ENCODE results near the gene CELF1.

DNA sequence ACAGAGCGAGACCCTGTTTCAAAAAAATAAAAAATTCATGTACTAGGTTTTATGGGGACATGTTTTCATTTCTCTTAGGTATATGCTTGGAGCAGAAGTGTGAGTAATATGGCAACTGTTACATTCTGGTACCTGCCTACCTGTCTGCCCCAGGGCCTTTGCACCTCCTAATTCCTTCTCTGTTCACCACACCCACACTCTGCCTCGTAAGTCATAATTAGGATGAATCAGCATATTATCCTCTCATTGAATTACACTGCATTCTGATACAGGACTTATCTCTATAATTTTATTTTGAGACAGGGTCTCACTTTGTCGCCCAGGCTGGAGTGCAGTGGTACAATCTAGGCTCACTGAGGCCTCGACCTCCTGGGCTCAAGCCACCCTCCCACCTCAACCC lies 100.9 kb downstream of the CELF1 start:
- TF ChIP-seq, protein P1, sequence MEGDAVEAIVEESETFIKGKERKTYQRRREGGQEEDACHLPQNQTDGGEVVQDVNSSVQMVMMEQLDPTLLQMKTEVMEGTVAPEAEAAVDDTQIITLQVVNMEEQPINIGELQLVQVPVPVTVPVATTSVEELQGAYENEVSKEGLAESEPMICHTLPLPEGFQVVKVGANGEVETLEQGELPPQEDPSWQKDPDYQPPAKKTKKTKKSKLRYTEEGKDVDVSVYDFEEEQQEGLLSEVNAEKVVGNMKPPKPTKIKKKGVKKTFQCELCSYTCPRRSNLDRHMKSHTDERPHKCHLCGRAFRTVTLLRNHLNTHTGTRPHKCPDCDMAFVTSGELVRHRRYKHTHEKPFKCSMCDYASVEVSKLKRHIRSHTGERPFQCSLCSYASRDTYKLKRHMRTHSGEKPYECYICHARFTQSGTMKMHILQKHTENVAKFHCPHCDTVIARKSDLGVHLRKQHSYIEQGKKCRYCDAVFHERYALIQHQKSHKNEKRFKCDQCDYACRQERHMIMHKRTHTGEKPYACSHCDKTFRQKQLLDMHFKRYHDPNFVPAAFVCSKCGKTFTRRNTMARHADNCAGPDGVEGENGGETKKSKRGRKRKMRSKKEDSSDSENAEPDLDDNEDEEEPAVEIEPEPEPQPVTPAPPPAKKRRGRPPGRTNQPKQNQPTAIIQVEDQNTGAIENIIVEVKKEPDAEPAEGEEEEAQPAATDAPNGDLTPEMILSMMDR (IDR thresholded peaks at IDR 0.05), result no peak
- TF ChIP-seq POLR2A (IDR thresholded peaks at IDR 0.05), result no peak
